AG09319 (cell line): Measurements from ENCODE around the gene OR2V1.
"Not testable (repeated sequence)": the region's sequence is repeated elsewhere in the genome, so short reads cannot be mapped to it uniquely, and the experiment has no call there.

Source experiments
- DNase-seq: peaks from one replicate; pipeline ENCODE4 v3.0.0-alpha.2; 2010; ENCODE audit warnings: low read depth; ENCODE audit errors: extremely low read depth
- TF ChIP-seq, protein P1 (sequence below): IDR thresholded peaks from 2 replicates; pipeline ENCODE4 v1.5.1; 2011; ENCODE audit warnings: low read depth, mild to moderate bottlenecking, inconsistent platforms, low read length, moderate library complexity

OR2V1 gene

DNA sequence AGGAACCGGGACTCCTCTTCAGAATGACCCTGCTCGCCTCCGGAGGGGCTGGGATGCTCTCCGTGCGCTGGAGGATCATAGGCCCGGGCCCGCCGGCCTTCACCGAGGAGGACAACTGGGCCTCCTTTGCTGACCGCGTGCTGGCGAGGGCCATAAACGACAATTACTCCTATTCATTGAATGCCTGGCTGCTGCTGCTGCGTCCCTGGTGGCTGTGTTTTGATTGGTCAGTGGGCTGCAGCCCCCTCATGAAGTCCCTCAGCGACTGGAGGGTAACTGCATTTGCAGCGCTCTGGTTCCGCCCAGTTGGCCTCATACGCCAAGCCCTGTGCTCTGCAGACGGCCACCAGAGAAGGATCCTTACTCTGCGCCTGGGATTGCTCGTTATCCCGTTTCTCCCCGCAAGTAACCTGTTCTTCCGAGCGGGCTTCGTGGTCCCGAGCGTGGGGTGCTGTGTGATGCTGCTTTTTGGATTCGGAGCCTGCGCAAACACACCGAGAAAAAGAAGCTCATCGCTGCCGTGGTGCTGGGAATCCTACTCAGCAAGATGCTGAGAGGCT lies 16.6 kb downstream of the OR2V1 start:
- no peak for DNase-seq
- TF ChIP-seq, protein P1, sequence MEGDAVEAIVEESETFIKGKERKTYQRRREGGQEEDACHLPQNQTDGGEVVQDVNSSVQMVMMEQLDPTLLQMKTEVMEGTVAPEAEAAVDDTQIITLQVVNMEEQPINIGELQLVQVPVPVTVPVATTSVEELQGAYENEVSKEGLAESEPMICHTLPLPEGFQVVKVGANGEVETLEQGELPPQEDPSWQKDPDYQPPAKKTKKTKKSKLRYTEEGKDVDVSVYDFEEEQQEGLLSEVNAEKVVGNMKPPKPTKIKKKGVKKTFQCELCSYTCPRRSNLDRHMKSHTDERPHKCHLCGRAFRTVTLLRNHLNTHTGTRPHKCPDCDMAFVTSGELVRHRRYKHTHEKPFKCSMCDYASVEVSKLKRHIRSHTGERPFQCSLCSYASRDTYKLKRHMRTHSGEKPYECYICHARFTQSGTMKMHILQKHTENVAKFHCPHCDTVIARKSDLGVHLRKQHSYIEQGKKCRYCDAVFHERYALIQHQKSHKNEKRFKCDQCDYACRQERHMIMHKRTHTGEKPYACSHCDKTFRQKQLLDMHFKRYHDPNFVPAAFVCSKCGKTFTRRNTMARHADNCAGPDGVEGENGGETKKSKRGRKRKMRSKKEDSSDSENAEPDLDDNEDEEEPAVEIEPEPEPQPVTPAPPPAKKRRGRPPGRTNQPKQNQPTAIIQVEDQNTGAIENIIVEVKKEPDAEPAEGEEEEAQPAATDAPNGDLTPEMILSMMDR = no peak

DNA sequence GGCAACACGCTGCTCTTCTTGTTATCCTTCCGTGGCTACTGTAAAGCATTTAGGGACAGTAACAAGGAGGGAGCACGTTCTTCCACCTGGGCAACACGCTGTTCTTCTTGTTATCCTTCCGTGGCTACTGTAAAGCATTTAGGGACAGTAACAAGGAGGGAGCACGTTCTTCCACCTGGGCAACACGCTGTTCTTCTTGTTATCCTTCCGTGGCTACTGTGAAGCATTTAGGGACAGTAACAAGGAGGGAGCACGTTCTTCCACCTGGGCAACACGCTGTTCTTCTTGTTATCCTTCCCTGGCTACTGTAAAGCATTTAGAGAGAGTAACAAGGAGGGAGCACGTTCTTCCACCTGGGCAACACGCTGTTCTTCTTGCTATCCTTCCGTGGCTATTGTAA lies 17.4 kb downstream of the OR2V1 start:
- DNase-seq = not testable (repeated sequence)

DNA sequence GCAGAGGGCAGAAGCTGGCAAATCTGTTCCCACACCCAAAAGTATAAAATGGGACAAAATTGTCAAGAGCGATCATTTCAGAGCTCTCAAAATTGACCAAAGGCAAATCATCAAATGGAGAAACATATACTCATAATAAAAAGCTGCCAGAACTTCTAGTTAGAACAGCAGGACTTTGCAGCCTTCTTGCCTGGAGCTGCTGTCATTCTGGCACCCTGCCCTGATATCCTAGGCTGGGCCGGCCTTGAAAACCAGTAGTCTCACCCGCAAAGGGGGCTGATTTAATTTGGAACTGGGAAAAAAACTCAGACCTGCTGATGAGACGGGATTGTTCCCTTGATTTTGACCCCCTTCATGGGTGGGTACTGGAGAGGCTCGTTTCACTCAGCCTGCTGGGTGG lies 18.5 kb downstream of the OR2V1 start:
- TF ChIP-seq, protein P1 = no peak
- DNase-seq = no peak

DNA sequence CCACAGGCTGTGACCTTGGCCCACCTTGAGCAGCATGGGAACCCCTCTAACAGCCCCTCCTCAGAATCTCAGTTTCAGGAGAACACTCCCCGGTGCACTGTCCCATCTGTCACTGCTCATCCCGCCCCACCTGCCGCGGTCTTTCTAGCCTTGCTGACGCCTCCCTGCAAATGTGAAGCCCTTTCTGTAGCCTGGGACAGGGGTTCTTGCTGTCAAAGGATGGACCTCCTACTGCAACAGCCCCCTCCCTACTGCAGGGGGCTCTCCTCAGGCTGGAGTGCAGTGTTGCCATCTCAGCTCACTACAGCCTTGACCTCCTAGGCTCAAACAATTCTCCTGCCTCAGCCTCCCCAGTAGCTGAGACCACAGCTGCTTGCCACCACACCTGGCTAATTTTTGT lies 20.0 kb downstream of the OR2V1 start:
- DNase-seq = no peak
- TF ChIP-seq, protein P1 = no peak

DNA sequence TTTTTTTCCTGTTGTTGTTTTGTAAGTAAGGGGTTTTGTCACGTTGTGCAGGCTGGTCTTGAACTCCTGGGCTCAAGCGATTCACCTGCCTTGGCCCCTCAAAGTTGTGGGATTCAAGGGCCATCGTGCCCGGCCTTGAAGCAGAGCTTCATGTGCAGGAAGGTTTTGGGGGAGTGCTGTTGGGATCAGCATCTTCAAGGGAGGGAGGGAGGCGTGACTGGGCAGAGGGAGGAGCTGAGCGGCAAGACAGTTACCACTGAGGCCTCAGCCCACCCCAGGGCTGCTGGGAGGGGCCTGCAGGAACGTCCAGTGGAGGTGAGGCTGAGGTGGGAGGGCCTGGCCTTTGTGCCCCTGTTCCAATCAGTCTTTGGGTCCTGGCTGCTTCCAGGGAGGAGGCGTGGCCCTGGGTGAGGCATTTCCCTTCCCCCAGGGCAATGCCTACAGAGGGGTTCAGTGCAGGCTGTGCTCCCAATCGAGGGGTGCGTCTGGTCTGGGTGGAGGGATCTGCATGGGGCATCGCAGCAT lies 21.4 kb downstream of the OR2V1 start:
- TF ChIP-seq, protein P1 = no peak

DNA sequence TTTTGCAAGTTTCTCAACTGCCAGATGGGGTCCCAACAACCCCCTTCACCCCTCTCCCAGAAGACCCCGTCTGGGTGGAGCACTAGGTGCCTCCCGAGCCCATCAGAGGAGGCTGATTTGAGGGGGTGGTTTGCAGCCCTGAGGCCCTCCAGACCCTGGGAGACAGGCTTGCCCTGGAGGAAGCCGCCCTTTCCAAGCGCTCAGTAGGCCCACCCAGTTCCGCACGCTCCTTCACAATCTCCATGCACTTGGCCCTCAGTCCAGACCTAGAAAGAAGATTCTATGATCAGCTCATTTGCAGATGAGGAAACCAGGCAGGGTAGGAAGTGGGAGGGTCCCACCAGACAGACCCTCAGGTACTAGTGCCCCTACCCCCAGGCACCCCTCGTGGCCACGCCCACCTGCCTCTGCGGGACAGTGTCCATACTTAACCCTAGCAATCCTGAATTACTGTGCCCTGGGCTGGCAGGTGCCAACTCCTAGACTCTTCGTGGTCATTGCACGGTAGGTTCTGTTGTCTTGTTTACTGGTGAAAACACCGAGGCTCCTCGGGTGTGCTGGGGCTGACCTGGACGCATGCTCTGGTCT lies 22.3 kb downstream of the OR2V1 start:
- TF ChIP-seq, protein P1 = no peak
- DNase-seq = no peak

More for the DNA sequence above, 21.4 kb downstream of the OR2V1 start:
- no peak for DNase-seq

DNA sequence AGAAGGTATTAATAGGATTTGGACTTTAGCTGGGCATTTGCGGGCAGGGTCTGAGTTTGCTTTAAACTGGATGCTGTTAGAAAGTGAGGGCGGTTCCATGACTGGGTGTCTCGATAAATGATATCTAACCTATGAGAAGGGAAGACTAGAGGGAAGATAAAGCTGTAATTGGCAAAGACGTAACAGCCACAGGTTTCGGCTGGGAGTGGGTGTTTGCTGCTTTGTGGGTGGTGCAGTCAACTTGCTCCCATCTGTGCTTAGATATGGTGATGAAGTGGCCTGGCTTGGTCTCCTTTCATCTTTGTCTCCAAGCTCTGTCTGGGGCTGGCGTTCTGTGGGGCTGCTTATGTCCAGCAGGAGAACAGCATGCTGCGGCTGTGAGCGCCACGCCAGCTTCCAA lies 23.3 kb downstream of the OR2V1 start:
- no peak for DNase-seq
- TF ChIP-seq, protein P1 = no peak
